D721Med (cell line): ENCODE data around the gene APCDD1.

Experiments used
- DNase-seq: peaks from one replicate; pipeline ENCODE4 v3.0.0; 2011; ENCODE audit warnings: low spot score; ENCODE audit not compliant: insufficient read length
- FAIRE-seq: peaks from 2 replicates; lab custom pipeline; 2011; peaks lifted over from hg19 to GRCh38; lab: Jason Lieb, UNC
- CTCF ChIP-seq: IDR thresholded peaks from 2 replicates; pipeline ENCODE4 v1.5.1; 2012; ENCODE audit warnings: mild to moderate bottlenecking, control low read depth; ENCODE audit not compliant: insufficient read depth; ENCODE audit errors: missing control alignments

APCDD1 gene

GRCh38 chr18:10465174-10465939 is 10.9 kb downstream of the APCDD1 start:
- no peak for FAIRE-seq
- DNase-seq = no peak
- TF ChIP-seq CTCF = no peak

GRCh38 chr18:10470429-10470828 is 16.0 kb downstream of the APCDD1 start:
- TF ChIP-seq CTCF = no peak
- DNase-seq (no peak), FAIRE-seq (no peak)

- DNase-seq (no peak), FAIRE-seq (no peak)
- no peak for TF ChIP-seq CTCF
These were observed 17.1 kb downstream of the APCDD1 start for GRCh38 chr18:10471574-10471973.

- no peak for FAIRE-seq
These were observed 18.7 kb downstream of the APCDD1 start for GRCh38 chr18:10473132-10473531.

GRCh38 chr18:10474309-10474708 is 19.9 kb downstream of the APCDD1 start:
- DNase-seq (no peak), FAIRE-seq (no peak)
- no peak for TF ChIP-seq CTCF

More at GRCh38 chr18:10473132-10473531, 18.7 kb downstream of the APCDD1 start:
- DNase-seq = no peak
- TF ChIP-seq CTCF = no peak

- no peak for TF ChIP-seq CTCF
- DNase-seq (no peak), FAIRE-seq (no peak)
These were observed 20.8 kb downstream of the APCDD1 start for GRCh38 chr18:10475276-10475653.

- TF ChIP-seq CTCF = no peak
- FAIRE-seq = no peak
- no peak for DNase-seq
These were observed 21.3 kb downstream of the APCDD1 start for GRCh38 chr18:10475654-10476291.
